SK-N-SH (cell line): ENCODE results near the gene B4GALT1. TPM values are rescaled to one million over a fixed set of nuclear protein-coding genes. Genes with fewer than 3 reads are reported as not detected.

Experiments used
- CTCF ChIA-PET: fragments of 300-600, 350-600 bp; formaldehyde crosslinking; extraction: SDS; loops from one replicate; lab custom pipeline; 2021; lab: Yijun Ruan, JAX
- POLR2A ChIA-PET: fragments of 350-600 bp; sonication (Branson Sonifier 250); formaldehyde crosslinking; extraction: SDS; loops from one replicate; lab custom pipeline; 2020; ENCODE audit warnings: antibody characterized with exemption, inconsistent platforms; lab: Yijun Ruan, JAX
- DNase-seq: peaks from one replicate; pipeline ENCODE4 v3.0.0; 2012
- H2AFZ ChIP-seq: fragments of 200-600 bp; sonication (generic); 2 replicates; pipeline ENCODE4 v1.8.1; 2016; ENCODE audit warnings: antibody characterized with exemption, mild to moderate bottlenecking, low read depth
- H3F3A ChIP-seq: fragments of 200-600 bp; sonication (generic); replicated peaks from 2 replicates; pipeline ENCODE3; 2016; ENCODE audit warnings: antibody characterized with exemption, mild to moderate bottlenecking; ENCODE audit not compliant: insufficient read depth
- H3K27ac ChIP-seq, 2 experiments: fragments of 200-500 bp in 1 of 2; fragments of 200-600 bp in 1 of 2; sonication (Bioruptor generic) in 1 of 2; sonication (generic), shearing (Covaris generic) in 1 of 2; 2 replicates each; pipeline versions ENCODE4 v1.5.1 to v1.6.1; 2014 to 2016; ENCODE audit warnings: low read depth in 2 of 2, inconsistent platforms in 1 of 2, low read length in 1 of 2, mild to moderate bottlenecking in 1 of 2, mixed read lengths in 1 of 2
- H3K27me3 ChIP-seq: fragments of 200-600 bp; sonication (generic), shearing (Covaris generic); 2 replicates; pipeline ENCODE4 v1.6.1; 2016; ENCODE audit warnings: mixed run types; ENCODE audit not compliant: insufficient read depth
- H3K36me3 ChIP-seq, 2 experiments: fragments of 200-500 bp in 1 of 2; fragments of 200-600 bp in 1 of 2; sonication (Bioruptor generic) in 1 of 2; sonication (generic) in 1 of 2; replicated peaks in 1 of 2; 2 replicates each; pipeline versions ENCODE3 to v1.5.1; 2014 to 2016; ENCODE audit warnings: low read length in 1 of 2, mild to moderate bottlenecking in 1 of 2; ENCODE audit not compliant: insufficient read depth in 2 of 2, control insufficient read depth in 1 of 2
- H3K4me1 ChIP-seq, 2 experiments: fragments of 200-500 bp in 1 of 2; fragments of 200-600 bp in 1 of 2; sonication (Bioruptor generic) in 1 of 2; sonication (generic), shearing (Covaris generic) in 1 of 2; 2 replicates each; pipeline versions ENCODE4 v1.5.1 to v1.6.1; 2014 to 2016; ENCODE audit warnings: low read depth in 1 of 2, low read length in 1 of 2, mixed run types in 1 of 2; ENCODE audit not compliant: insufficient read depth in 2 of 2, control insufficient read depth in 1 of 2
- H3K4me2 ChIP-seq: fragments of 200-600 bp; sonication (generic), shearing (Covaris generic); 2 replicates; pipeline ENCODE4 v1.6.1; 2017; ENCODE audit warnings: mixed run types
- H3K4me3 ChIP-seq, 2 experiments: fragments of 200-500 bp in 1 of 2; fragments of 200-600 bp in 1 of 2; sonication (Bioruptor generic) in 1 of 2; sonication (generic), shearing (Covaris generic) in 1 of 2; 2 replicates each; pipeline versions ENCODE4 v1.5.1 to v1.8.1; 2014 to 2016; ENCODE audit warnings: low read depth in 2 of 2, inconsistent platforms in 1 of 2, low read length in 1 of 2, mild to moderate bottlenecking in 1 of 2, mixed read lengths in 1 of 2, moderate library complexity in 1 of 2
- H3K79me2 ChIP-seq: fragments of 200-600 bp; sonication (generic); 2 replicates; pipeline ENCODE4 v1.8.1; 2017; ENCODE audit warnings: mild to moderate bottlenecking; ENCODE audit not compliant: insufficient read depth
- H3K9ac ChIP-seq: fragments of 200-600 bp; sonication (generic); 2 replicates; pipeline ENCODE4 v1.6.1; 2017; ENCODE audit warnings: mixed run types
- H3K9me2 ChIP-seq: fragments of 200-600 bp; sonication (generic); 2 replicates; pipeline ENCODE4 v1.6.1; 2017; ENCODE audit warnings: mixed run types
- H3K9me3 ChIP-seq: fragments of 200-600 bp; sonication (generic); 2 replicates; pipeline ENCODE4 v1.6.1; 2017; ENCODE audit warnings: mixed run types, mild to moderate bottlenecking, moderate library complexity
- H4K20me1 ChIP-seq: fragments of 200-600 bp; sonication (generic); 2 replicates; pipeline ENCODE4 v1.6.1; 2017; ENCODE audit warnings: mild to moderate bottlenecking, mixed run types; ENCODE audit not compliant: insufficient read depth
- EZH2phosphoT487 ChIP-seq: fragments of 200-600 bp; sonication (generic); IDR thresholded peaks from 2 replicates; pipeline ENCODE4 v1.6.1; 2017; ENCODE audit warnings: low read depth, mixed run types, mild to moderate bottlenecking, antibody characterized with exemption, moderate library complexity, borderline replicate concordance
- FOSL2 ChIP-seq: IDR thresholded peaks from 2 replicates; pipeline ENCODE4 v1.4.0; 2012; ENCODE audit warnings: low read depth, mild to moderate bottlenecking, moderate library complexity, borderline replicate concordance
- GATA2 ChIP-seq: sonication (generic); formaldehyde crosslinking; IDR thresholded peaks from 2 replicates; pipeline ENCODE4 v1.5.0; 2020; ENCODE audit warnings: mild to moderate bottlenecking, missing genetic modification reagents
- MXI1 ChIP-seq: IDR thresholded peaks from 2 replicates; pipeline ENCODE4 v1.6.1; 2012; ENCODE audit warnings: mild to moderate bottlenecking, low read depth, low read length, improper control_type of control experiment
- NFIC ChIP-seq: IDR thresholded peaks from 2 replicates; pipeline ENCODE4 v1.4.0; 2012; ENCODE audit warnings: borderline replicate concordance
- POLR2AphosphoS5 ChIP-seq: IDR thresholded peaks from 2 replicates; pipeline ENCODE4 v1.6.1; 2012; ENCODE audit warnings: low read depth, low read length
- RFX5 ChIP-seq: IDR thresholded peaks from 2 replicates; pipeline ENCODE4 v1.6.1; 2012; ENCODE audit warnings: mild to moderate bottlenecking, improper control_type of control experiment, low read length
- SIN3A ChIP-seq: IDR thresholded peaks from 2 replicates; pipeline ENCODE4 v1.6.1; 2012; ENCODE audit warnings: low read depth, mild to moderate bottlenecking, low read length, moderate library complexity, borderline replicate concordance
- TEAD4 ChIP-seq: IDR thresholded peaks from 2 replicates; pipeline ENCODE4 v1.4.0; 2012; ENCODE audit warnings: mild to moderate bottlenecking, borderline replicate concordance; ENCODE audit not compliant: insufficient read depth
- USF1 ChIP-seq: IDR thresholded peaks from 2 replicates; pipeline ENCODE4 v1.4.0; 2012; ENCODE audit warnings: low read depth, borderline replicate concordance
- YY1 ChIP-seq: IDR thresholded peaks from 2 replicates; pipeline ENCODE4 v1.4.0; 2012; ENCODE audit warnings: low read depth, mild to moderate bottlenecking
- ZBTB33 ChIP-seq: IDR thresholded peaks from 2 replicates; pipeline ENCODE4 v1.4.0; 2012; ENCODE audit warnings: low read depth, borderline replicate concordance
- whole genome bisulfite sequencing: methylation state at CpG from one replicate; pipeline ENCODE4 v1.1.6; 2017; ENCODE audit warnings: low lambda C conversion rate; 5-methylcytosine and 5-hydroxymethylcytosine counted together
- polyA plus RNA-seq, 3 experiments: library from polyadenylated mRNA; depleted of rRNA; stranded (reverse); fragments of >200 nt; gene quantifications; 2 replicates each; pipeline ENCODE4 v1.2.3, GENCODE V29; 2012

Gene B4GALT1
- polyA plus RNA-seq, 1 of the 3 experiments (the other 2 are of a cell fraction), result 36.2 TPM

- Histone ChIP-seq H2AFZ (peak overlapping the region; percentile 92), H3F3A (peaks cover 14% of the 10 kb centered on the region), H3K9me2 (no peaks in the 10 kb centered on the region), H3K4me1 (peaks cover 1 to 9% of the 10 kb centered on the region in 2 experiments; a peak in 3 of 4 replicates), H3K9ac (peak overlapping the region; percentile 61), H3K36me3 (no peaks in the 10 kb centered on the region), H3K9me3 (no peaks in the 10 kb centered on the region)
- TF ChIP-seq TEAD4 (no peak), GATA2 (CRISPR knock-in tag) (no peak), FOSL2 (no peak), ZBTB33 (no peak), USF1 (no peak), POLR2AphosphoS5 (no peak), RFX5 (no peak), SIN3A (no peak), EZH2phosphoT487 (no peak), NFIC (no peak), MXI1 (no peak), YY1 (no peak)
- TF ChIP-seq, all 33 proteins: peak for 0
- WGBS, result 66% methylated on average over 6 of the region's 6 CpGs
- ChIA-PET CTCF (interaction anchor here (0.6 to 6.1 kb wide), 11 partner anchors 18 to 160 kb away, joined by 3 to 57 read pairs (median 4); partner anchors contain the start of gene SPINK4), POLR2A (no interaction called here)
- no peak for DNase-seq
- Histone ChIP-seq H4K20me1 (no peaks in the 10 kb centered on the region), H3K4me2 (peak overlapping the region; percentile 73), H3K4me3 (peak overlapping the region; percentile 25 to 50; a peak in 1 of 4 replicates), H3K27ac (peak overlapping the region in 1 of 2 experiments; percentile 11; a peak in 2 of 4 replicates), H3K79me2 (peaks cover 15% of the 10 kb centered on the region), H3K27me3 (no peaks in the 10 kb centered on the region)
Observed at GRCh38 chr9:33080534-33080933, 86.6 kb downstream of the B4GALT1 start.
